Stimulated activated CD8-positive, alpha-beta memory T cell treated with anti-CD3 and anti-CD28 coated beads, Interleukin-4, amount 100 ng/mL, for 48 hours (primary cell): ENCODE measurements around the gene ASAH2B.
"Not testable (repeated sequence)": the region's sequence is repeated elsewhere in the genome, so short reads cannot be mapped to it uniquely, and the experiment has no call there.

ENCODE experiments used
- DNase-seq: peaks from one replicate; pipeline ENCODE4 v3.0.0-alpha.2; 2020

Gene ASAH2B

DNA sequence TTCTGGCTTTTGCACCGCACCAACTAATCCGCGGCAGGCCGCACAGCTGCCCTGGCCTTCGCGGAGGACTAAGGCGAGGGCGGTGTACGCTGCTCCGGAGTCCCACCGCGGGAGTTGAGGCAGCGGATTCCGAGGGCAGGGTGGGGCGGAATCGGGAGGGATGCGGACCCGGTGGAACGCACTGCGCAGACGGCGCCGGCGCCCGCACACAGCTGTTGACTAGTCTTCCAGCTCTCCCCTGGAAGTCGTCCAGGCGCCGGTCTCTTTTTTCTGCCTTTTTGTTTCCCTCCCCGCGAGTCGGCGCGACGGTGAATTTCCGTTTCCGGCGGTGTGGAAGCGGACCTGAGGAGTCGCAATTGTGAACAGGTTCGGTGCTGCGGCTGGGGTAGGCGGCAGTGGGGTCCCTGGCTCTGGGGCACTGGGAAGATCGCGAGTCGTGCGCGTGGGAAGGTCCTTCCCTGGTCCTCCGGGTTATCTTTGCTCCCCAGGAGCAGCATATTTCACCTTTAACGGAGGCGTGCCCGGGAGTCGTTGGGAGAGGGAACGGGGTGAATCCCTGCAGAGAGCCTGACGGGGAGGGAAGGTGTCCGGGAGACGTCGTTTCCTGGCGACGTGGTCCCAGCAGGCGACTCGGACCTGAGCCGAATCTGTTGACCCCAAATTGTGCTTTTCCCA, at the start of gene ASAH2B:
ASAH2B (plus strand) TSS at position 319 of the 675 bp plus-strand sequence. CDS start 5,195 bp downstream, outside the sequence.
- peak; percentile 87 for DNase-seq

DNA sequence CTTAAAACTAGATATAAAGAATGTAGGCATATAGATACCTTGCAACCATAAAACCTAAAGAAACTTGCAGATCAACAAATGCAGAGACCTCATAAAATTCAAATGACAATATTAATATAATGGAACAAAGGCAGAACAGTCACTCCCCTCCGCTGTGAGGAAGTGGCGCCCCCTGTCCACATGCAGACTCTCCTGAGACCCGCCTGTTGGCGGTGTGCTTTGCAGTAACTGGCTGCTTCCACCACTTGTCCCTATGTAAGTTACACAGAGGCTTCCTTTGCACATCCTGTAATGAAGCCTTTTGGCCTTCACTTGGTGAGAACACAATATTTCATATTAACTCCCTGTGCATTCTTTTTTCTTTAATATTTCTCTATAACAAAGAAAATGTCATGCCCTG, 41.9 kb upstream of the ASAH2B start:
- DNase-seq: not testable (repeated sequence)

DNA sequence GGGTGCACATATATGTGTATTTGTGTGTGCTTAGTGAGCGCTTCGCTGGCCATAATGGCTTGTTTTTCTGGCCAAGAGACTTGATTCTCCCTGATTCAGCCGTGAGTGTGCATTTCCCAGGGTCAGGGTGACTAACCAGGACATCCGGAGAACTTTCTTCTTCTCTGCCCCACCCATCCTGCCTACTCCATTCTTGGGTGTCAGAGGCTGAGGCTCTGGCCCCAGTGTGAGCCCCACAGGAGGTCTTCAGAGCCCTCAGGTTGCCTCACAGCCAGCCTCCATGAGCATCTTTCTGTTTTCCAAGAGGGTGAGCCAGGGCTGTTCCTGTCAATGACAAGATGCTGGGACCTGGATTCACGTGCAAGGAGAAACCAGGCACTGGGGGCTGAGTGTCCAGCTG, 37.8 kb upstream of the ASAH2B start:
- not testable (repeated sequence) for DNase-seq

DNA sequence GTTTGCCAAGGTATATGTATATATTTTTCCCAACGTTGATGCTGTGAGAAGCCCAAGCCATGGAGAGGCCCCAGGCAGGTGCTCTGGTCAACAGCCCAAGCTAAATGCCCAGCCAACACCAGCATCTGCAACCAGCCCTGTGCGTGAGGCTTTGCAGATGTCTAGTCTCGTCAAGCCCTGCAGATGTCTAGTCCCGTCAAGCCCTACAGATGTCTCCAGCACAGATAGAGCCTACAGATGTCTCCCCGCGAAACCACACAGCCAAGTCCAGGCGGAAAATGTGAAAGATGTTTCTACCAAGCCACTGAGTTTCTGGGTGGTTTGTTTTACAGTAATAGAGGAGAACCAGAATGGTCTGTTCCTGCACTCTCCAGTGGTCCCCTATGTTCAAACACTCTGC, 36.7 kb upstream of the ASAH2B start:
- DNase-seq: not testable (repeated sequence)

DNA sequence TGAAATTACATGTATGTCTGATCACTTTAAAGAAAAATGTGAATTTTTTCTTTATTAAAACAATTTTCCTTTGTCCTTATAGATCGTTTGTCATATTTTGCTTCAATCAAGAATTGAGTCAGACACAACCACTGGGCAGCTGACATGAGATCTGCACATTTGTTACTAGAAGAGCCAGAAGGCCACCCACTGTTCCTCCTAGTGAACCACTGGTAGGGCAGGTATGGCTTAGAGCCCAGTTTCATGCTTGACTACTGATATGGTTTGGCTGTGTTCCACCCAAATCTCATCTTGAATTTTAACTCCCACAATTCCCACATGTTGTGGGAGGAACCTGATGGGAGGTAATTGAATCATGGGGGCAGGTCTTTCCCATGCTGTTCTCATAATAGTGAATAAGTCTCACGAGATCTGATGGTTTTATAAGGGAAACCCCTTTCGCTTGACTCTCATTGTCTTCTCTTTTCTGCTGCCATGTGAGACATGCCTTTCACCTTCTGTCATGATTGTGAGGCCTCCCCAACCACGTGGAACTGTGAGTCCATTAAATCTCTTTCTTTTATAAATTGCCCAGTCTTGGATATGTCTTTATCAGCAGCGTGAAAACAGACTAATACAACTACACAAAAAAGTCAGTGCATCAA, 35.2 kb upstream of the ASAH2B start:
- DNase-seq: not testable (repeated sequence)

DNA sequence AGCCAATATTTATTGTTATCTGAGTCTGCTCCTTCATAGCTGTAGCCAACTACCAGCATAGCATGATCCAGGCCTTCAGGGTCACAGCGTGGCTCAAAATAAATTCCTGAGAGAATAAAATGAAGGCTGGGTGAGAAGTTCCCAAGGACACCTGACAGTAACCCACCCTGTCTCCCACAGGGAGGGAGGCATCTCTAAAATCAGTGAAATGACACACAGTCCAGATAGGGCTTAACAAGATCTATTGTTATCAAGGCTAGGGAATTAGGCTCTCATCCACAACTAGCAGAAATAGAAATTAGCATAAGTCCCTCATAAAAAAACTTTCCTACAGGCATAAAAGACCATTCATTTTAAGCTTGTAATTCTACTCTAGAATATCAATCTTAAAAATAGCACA, 33.7 kb upstream of the ASAH2B start:
- not testable (repeated sequence) for DNase-seq

DNA sequence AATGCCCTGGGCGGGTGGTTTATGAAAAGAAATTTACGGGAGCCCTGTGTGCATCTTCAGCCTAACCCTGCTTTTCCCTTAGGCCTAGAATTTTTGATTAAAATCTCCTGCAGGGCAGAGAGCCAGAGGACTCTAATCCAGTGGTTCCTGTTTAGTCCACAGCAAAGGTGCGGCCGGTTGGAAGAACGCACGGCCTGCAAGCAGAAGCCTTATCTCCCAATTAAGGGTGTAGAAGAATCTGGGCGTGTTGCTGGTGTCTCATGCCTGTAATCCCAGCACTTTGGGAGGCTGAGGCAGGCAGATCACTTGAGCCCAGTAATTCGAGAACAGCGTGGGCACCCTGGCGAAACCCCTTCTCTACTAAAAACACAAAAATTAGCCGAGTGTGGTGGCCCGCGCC, 29.5 kb upstream of the ASAH2B start:
- not testable (repeated sequence) for DNase-seq

DNA sequence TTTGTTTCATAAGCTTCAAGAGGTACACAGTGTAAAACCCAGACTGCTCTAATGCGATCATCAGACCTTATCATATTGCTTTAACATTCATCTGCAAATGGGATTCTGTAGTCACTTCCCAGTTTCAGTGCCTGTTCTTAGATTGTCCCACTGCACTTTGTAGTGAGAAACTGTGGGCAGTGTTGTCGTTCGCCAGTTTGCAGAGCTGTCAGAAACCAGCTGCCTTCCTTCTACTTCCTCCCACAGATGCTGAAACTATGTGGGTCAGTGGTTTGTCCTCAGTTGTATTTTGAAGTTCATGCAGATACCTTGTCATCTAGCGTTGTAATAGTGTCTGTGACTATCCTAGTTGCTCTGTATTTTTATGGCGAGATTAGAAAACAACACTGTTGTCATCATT, 15.9 kb upstream of the ASAH2B start:
- not testable (repeated sequence) for DNase-seq

DNA sequence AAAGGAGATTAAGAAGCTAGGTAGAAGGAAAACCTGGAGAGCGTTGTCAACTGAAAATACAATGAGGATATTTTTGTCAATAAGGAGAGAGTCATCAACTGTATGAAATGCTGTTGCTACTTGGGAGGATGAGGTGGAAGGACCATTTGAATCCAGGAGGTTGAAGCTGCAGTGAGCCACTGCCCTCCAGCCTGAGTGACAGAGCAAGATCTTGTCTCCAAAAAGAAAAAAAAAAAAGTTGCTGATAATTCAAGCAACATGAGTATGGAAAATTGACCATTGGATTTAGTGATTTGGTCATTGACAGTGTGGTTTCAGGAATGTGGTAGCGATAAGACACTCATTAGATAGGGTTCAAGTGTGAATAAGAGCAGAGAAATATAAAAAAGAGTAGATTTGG, 11.6 kb upstream of the ASAH2B start:
- not testable (repeated sequence) for DNase-seq

DNA sequence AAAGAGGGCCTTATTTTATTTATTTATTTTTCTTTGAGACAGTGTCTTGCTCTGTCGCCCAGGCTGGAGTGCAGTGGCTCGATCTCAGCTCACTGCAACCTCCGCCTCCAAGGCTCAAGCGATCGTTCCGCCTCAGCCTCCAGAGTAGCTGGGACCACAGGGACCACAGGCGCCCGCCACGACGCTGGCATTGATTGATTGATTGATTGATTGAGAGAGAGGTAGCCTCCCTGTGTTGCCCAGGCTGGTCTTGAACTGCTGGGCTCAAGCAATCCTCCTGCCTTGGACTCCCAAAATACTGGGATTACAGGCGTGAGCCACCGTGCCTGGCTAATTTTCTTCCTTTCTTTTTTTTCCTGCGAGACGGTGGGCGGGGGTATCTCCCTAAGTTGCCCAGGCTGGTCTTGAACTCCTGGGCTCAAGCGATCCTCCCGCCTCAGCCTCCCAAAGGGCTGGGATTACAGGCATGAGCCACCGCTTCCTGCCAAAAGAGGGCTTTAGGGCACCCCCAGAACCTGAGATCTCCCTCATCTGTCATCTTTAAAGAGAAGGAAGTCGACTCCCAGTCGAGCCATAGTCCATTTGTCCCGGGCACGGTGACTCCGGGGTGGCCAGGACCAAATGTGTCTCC, 634 bp upstream of the ASAH2B start:
- DNase-seq: not testable (repeated sequence)

DNA sequence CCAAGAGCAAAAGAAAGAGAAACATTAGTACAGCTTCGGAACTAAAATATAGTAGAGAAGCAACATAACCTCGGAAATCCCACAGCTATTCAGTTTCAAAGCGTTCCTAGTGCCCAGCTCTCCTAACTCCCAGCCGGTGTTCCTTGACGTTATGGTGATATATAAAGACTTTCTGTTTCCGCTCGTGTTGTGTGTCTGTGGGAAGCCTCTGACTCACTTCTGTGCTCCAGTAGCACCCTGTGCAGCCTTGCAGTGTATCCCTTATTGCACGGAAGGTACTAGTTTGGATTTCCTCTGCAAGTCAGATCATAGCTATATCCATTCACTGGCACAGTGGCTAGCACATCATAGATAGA, 535 bp downstream of the ASAH2B start:
- peak; percentile 43 for DNase-seq

DNA sequence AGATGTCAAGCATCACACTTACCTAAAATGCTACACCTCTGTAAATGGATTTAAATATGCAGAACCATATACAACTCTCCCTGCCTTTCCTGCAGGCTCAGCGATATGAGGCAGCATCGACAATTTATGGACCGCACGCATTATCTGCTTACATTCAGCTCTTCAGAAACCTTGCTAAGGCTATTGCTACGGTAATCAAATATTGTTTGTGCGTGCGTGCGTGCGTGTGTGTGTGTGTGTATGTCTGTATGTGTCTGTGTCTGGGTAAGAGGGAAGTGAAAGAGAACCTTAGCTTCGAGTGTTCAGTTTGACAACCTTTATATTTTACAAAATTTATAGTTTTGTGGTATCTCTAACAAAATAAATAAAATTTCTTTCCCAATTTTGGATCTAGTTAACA, 3.1 kb downstream of the ASAH2B start:
- DNase-seq: not testable (repeated sequence)

DNA sequence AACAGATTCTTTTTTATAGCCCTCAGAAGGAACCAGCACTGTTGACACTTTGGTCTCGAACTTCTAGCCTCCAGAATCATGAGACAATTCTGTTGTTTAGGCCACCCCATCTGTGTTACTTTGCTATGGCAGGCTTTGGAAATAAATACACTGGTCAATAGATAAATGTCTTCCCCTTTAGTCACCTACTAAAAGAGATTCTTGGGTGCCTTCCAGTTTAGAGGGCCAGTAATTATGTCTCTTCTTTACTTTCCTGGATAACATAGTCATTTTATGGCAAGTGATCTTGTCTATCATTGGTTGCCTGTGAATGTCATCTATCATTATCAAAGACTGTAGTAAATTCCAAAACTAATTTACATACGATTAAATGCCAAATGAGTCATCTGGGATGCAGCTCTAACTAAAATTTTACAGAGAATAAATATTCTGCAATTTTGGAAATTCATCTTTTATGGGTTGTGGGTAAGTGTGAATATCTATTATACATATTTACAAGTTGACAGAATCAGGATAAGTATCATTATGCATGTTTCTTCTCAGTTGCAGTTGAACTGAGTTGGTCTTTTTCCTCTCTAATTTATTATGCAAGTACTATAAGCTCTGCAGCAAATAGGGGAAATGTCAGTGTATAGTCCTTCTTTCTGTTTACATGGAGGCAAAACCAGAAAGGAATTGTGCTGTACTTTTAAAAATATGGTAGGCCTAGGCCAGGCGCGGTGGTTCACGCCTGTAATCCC, 27.2 kb downstream of the ASAH2B start:
- not testable (repeated sequence) for DNase-seq

DNA sequence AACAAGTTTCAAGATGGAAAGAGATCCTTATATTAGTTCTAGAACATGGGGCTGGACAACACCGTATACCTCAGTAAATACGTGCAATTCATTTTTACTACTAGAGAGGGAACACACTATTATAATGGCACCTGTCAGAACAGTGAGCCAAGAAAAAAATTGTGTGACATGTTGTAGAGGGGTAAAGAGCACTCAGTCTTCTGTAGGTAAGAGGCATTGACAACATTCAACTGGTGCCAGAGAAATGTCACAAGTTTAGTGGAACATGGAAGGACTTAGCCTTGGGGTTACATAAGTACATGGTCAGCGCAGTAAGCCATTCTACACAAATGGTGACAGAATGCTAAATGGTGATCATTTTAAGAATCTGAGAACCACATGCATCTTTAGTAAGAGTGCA, 32.3 kb downstream of the ASAH2B start:
- DNase-seq: not testable (repeated sequence)

DNA sequence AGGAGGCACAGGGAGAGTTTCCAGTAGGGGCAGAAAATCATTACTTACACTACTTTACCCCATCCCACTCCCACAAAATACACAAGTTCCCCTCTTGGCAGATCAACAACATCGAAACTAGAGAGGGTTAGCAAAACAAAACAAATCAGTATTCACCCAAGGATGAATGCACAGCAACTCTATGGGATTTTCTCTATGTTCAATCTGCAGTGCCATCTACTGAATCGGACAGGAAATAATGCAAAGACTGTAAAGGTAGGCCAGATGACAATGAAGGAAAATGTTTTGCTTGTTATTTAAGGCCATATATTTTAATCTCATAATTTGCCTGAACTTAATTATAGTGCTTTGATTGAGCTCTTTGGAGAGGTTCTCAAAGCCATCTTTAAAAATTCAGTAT, 35.1 kb downstream of the ASAH2B start:
- not testable (repeated sequence) for DNase-seq

DNA sequence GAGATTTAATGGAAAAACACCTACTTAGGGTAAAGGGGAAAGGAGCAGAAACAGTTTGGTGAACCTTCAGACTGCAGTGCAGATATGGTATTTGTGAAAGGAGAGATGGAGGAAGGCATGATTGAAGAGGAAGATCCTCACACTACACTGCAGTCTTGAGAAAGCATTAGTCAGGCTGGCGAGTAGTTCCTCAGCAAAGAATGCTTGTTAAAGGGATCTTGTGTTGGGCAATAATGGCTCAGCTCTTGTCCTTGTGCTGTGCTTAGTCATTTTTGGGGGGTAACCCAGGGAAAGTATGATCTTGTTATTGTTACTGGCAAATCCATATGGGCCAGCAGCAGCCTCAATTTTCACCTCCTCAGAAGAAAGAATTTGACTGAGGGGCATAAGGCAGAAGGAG, 40.3 kb downstream of the ASAH2B start:
- DNase-seq: not testable (repeated sequence)

DNA sequence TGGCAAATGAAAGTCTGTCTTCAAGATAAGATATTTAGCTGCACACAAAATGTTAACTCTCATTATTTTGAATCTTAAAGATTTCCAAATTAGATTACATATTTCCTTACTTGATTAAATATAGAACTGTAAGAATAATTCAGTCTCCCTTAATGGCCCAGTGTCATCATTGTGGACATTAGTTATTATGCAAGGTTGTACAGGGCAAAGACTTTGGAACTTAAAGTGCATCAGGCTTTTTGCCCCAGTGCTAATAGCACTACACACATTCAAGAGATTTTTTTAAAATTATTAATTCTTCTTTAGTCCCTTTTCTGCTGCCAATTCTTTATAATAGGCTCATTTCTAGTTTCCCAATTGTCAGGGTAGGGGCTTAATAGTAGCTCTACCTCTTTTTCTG, 42.3 kb downstream of the ASAH2B start:
- not testable (repeated sequence) for DNase-seq

DNA sequence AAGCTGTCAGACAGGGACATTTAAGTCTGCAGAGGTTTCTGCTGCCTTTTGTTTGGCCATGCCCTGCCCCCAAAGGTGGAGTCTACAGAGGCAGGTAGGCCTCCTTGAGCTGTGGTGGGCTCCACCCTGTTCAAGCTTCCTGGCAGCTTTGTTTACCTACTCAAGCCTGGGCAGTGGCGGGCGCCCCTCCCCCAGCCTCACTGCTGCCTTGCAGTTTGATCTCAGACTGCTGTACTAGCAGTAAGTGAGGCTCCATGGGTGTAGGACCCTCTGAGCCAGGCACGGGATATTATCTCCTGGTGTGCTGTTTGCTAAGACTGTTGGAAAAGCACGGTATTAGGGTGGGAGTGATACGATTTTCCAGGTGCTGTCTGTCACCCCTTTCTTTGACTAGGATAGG, 48.2 kb downstream of the ASAH2B start:
- not testable (repeated sequence) for DNase-seq

DNA sequence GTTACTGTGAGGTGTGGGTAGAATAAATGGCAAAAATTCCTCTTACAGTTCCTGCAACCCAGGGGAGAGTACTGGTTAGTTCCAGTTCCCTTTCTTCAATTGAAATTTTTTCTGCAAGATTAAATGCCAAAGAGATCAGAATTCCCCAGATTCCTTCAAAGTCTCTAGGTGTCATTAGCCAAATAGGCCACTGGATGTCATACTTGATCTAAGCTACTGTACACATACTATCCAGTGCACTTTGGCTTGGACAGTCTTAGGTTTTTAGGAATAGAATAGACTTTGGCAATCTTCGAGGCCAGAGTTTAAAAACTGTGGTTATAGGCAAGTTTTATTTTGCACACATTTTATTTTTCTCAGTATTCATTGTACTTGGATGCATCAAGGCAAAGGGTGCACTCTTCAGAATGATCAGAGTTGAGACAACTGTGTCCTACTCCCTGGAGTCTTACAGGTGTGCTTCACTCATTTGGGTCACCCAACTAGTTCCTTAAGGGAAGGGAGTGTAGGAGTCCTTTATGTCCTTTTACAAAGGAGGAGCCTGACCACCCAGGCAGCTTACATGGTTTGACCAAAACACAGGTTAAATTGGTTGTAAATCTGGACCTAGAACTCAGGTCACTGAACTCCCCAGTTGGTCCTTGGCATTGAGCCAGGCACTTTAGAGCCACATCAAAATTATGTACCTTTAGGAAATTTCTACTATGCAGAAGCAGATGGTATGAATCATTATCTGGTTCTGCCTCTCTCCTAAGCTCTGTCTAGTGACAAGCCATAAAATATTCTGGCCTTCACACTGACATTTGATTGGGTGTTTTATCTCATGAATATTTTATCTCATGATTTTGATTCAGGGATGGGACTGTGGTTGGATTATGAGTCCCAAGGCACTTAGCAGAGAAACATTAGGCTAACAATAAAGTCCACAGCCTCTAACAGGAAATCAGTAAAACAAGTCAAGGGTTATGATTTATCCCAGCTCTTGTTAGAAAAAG, 49.5 kb downstream of the ASAH2B start:
- no peak for DNase-seq

DNA sequence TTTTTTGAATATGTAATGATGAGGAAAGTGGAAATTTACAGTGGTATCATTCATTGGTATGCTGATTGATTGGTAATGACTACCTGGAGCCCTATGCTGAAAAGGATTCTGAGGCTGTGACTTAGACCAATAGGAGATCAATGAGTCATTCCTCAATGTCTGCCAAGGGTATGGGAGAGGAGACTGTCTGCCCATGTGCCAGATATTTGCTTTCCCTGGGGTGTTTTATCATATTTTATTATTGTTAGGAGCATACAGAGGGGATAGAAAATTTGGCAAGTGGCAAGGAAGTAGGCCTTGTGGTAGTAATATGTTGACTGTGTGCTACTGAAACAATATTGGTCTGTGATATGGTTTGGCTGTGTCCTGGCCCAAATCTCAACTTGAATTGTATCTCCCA, 54.8 kb downstream of the ASAH2B start:
- no peak for DNase-seq

DNA sequence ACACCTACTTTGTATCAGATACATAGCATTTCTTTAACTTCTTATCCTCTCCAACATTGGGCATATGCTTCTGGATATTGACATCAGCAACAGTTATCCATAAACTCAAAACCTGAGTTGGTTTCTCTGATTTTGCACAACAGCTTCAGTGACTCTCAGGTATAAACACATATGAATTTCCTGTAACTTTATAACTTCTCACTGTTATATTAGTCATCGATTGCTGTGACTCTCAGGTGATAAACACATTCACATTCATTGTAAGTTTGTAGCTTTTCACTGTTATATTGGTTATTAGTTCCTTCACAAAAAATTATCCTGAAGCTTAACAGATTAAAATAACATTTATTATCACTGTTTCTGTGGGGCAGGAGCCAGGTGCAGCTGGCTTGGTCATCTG, 57.0 kb downstream of the ASAH2B start:
- no peak for DNase-seq

DNA sequence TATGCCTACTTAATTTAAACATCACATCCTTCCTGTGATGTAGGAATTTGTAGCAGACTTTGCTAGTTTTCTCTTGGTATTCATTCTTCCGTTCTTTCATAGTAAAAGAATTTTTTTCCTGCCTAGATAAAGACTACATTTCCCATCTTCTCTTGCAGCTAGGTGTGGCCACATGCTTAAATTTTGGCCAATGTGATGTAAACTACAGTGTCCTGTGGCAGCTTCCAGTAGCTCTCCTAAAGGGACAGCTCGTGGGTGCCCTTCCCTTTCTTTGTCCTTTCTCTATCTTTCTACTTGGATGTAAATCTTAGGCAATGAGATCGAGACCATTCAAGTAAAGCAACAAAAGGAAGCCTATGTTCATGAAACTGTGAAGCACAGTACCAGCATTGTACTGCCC, 58.6 kb downstream of the ASAH2B start:
- DNase-seq: no peak
